Measurements from ENCODE around the gene ATP2B3.

Gene ATP2B3

DNA sequence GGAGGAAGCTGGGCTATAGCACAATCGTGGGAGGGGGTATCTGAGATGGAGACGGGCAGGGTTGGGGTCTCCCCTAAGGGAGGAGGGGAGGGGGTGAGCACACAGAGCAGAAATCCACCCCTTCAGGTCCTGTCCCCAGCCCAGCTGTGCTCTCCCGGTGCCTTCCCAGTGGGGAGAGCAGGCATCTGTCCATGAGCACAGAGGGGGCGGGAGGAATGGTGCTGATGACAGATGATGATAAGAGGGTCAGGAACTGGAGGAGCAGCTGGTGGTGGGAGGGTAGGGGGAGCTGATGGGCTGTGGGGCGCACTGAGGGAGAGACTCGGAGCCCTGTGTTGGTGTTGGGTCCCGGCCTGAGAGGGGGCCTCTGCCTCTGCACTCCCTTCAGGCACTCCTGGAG lies 8.6 kb downstream of the ATP2B3 start:
- H3K9me2 ChIP-seq (replicated peaks; ENCODE audit: insufficient read depth, low read length), result no peaks in the 10 kb centered on the region
- no peak overlapping the region for H3K9ac ChIP-seq (ENCODE audit: low read length)
- no peaks in the 10 kb centered on the region for H4K20me1 ChIP-seq (ENCODE audit: low read depth, low read length)
- H3K4me2 ChIP-seq (ENCODE audit: low read depth, low read length, poor library complexity, severe bottlenecking), result no peak overlapping the region
- no peaks in the 10 kb centered on the region for H3K79me2 ChIP-seq (ENCODE audit: insufficient read depth, low read length)
- H3K36me3 ChIP-seq (ENCODE audit: low read length), result no peaks in the 10 kb centered on the region
- no peaks in the 10 kb centered on the region for H3F3A ChIP-seq (ENCODE audit: insufficient read depth)
- no peak overlapping the region for H3K27ac ChIP-seq (ENCODE audit: low read depth, low read length)
- H3K9me3 ChIP-seq (ENCODE audit: insufficient read depth, low read length), result no peaks in the 10 kb centered on the region
- no peaks in the 10 kb centered on the region for H3K27me3 ChIP-seq (ENCODE audit: low read length)
- TF ChIP-seq EZH2phosphoT487 (conservative IDR thresholded peaks at IDR 0.05; ENCODE audit: low read length), result no peak
- TF ChIP-seq, protein P1, sequence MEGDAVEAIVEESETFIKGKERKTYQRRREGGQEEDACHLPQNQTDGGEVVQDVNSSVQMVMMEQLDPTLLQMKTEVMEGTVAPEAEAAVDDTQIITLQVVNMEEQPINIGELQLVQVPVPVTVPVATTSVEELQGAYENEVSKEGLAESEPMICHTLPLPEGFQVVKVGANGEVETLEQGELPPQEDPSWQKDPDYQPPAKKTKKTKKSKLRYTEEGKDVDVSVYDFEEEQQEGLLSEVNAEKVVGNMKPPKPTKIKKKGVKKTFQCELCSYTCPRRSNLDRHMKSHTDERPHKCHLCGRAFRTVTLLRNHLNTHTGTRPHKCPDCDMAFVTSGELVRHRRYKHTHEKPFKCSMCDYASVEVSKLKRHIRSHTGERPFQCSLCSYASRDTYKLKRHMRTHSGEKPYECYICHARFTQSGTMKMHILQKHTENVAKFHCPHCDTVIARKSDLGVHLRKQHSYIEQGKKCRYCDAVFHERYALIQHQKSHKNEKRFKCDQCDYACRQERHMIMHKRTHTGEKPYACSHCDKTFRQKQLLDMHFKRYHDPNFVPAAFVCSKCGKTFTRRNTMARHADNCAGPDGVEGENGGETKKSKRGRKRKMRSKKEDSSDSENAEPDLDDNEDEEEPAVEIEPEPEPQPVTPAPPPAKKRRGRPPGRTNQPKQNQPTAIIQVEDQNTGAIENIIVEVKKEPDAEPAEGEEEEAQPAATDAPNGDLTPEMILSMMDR (IDR thresholded peaks at IDR 0.05; ENCODE audit: insufficient read depth, low read length, poor library complexity, severe bottlenecking), result no peak
- H2AFZ ChIP-seq (ENCODE audit: low read depth, low read length, severe bottlenecking), result no peak overlapping the region
- no peak overlapping the region for H3K4me3 ChIP-seq (ENCODE audit: insufficient read depth, low read length, poor library complexity, severe bottlenecking)

DNA sequence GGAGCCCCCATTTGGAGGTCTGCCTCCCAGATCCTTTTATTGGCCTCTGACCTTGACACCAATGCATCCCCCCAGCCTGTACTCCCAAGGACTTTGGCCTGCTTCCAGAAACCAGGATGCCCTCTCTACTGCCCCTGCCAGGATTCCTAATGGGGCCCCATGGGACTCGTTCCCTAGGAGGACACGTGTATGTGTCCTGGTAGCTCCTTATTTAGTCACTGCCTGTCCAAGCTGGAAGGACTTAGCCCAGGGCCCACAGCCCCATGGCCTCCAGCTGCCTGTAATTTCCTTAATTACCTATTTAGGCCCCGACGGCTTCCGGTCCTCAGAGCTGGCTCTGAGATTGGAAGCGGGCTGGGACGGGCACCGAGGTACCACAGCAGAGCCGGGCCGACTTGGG lies 9.4 kb downstream of the ATP2B3 start:
- Histone ChIP-seq H3F3A (ENCODE audit: insufficient read depth) (no peaks in the 10 kb centered on the region), H3K9me2 (replicated peaks; ENCODE audit: insufficient read depth, low read length) (no peaks in the 10 kb centered on the region), H3K4me3 (ENCODE audit: insufficient read depth, low read length, poor library complexity, severe bottlenecking) (no peak overlapping the region), H3K4me2 (ENCODE audit: low read depth, low read length, poor library complexity, severe bottlenecking) (no peak overlapping the region), H3K36me3 (ENCODE audit: low read length) (no peaks in the 10 kb centered on the region), H3K9ac (ENCODE audit: low read length) (no peak overlapping the region), H3K27ac (ENCODE audit: low read depth, low read length) (no peak overlapping the region), H4K20me1 (ENCODE audit: low read depth, low read length) (no peaks in the 10 kb centered on the region), H2AFZ (ENCODE audit: low read depth, low read length, severe bottlenecking) (no peak overlapping the region), H3K27me3 (ENCODE audit: low read length) (no peaks in the 10 kb centered on the region), H3K9me3 (ENCODE audit: insufficient read depth, low read length) (no peaks in the 10 kb centered on the region), H3K79me2 (ENCODE audit: insufficient read depth, low read length) (no peaks in the 10 kb centered on the region)
- no peak for TF ChIP-seq EZH2phosphoT487 (conservative IDR thresholded peaks at IDR 0.05; ENCODE audit: low read length)
- TF ChIP-seq, protein P1 (IDR thresholded peaks at IDR 0.05; ENCODE audit: insufficient read depth, low read length, poor library complexity, severe bottlenecking), result no peak

DNA sequence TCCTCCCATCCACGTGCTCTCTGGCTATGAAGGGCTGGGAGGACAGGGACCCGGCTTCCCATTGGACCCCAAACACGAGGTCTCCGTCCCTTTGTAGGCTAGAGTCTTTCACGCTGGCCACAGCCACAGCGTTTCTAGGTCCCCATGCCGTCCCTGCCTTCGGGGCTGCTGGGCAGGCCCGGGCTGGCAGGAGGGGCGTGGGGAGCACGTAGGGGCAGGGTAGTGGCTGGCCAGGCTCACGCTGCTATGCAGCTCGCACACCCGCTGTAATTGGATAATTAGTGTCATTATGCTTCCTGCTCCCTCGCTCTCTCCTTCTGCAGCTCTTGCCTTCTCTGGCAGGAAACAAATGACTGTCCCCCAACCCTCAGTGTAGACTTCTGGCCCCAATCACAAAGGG lies 9.8 kb downstream of the ATP2B3 start:
- no peaks in the 10 kb centered on the region for H3K9me3 ChIP-seq (ENCODE audit: insufficient read depth, low read length)
- no peaks in the 10 kb centered on the region for H3F3A ChIP-seq (ENCODE audit: insufficient read depth)
- no peaks in the 10 kb centered on the region for H3K9me2 ChIP-seq (replicated peaks; ENCODE audit: insufficient read depth, low read length)
- TF ChIP-seq EZH2phosphoT487 (conservative IDR thresholded peaks at IDR 0.05; ENCODE audit: low read length), result no peak
- TF ChIP-seq, protein P1 (IDR thresholded peaks at IDR 0.05; ENCODE audit: insufficient read depth, low read length, poor library complexity, severe bottlenecking), result no peak
- H3K4me3 ChIP-seq (ENCODE audit: insufficient read depth, low read length, poor library complexity, severe bottlenecking), result no peak overlapping the region
- no peaks in the 10 kb centered on the region for H3K79me2 ChIP-seq (ENCODE audit: insufficient read depth, low read length)
- no peak overlapping the region for H3K9ac ChIP-seq (ENCODE audit: low read length)
- H3K27me3 ChIP-seq (ENCODE audit: low read length), result no peaks in the 10 kb centered on the region
- H3K36me3 ChIP-seq (ENCODE audit: low read length), result no peaks in the 10 kb centered on the region
- H3K27ac ChIP-seq (ENCODE audit: low read depth, low read length), result no peak overlapping the region
- no peak overlapping the region for H2AFZ ChIP-seq (ENCODE audit: low read depth, low read length, severe bottlenecking)
- H3K4me2 ChIP-seq (ENCODE audit: low read depth, low read length, poor library complexity, severe bottlenecking), result no peak overlapping the region
- H4K20me1 ChIP-seq (ENCODE audit: low read depth, low read length), result no peaks in the 10 kb centered on the region

Data from SU-DHL-6 (cell line).